Panc1 (cell line): ENCODE results near the gene NID1. TPM values are rescaled to one million over a fixed set of nuclear protein-coding genes. Genes with fewer than 3 reads are reported as not detected.

ENCODE experiments used
- ATAC-seq: fragments of 200-7000 bp; cut with Tn5 transposase; 2 replicates; pipeline ENCODE4 v1.9.1; 2020; ENCODE audit warnings: mild to moderate bottlenecking, moderate library complexity
- BruUV-seq: library from RNA; stranded (reverse); fragments of 400-500 nt; replicated peaks from 2 replicates; lab custom pipeline; 2021; lab: Mats Ljungman, UMichigan
- CTCF ChIA-PET: fragments of 300-600 bp; sonication (Branson Sonifier 250); formaldehyde crosslinking; loops from one replicate; lab custom pipeline; 2022; ENCODE audit warnings: antibody characterized with exemption; lab: Charles Lee
- POLR2A ChIA-PET: fragments of 300-600 bp; sonication (Branson Sonifier 250); formaldehyde crosslinking; loops from one replicate; lab custom pipeline; 2022; ENCODE audit warnings: antibody characterized with exemption; lab: Charles Lee
- DNase-seq: peaks from one replicate; pipeline ENCODE4 v3.0.0-alpha.2; 2010; ENCODE audit warnings: low read depth, low spot score
- H3K27ac ChIP-seq: 2 replicates; pipeline ENCODE4 v1.5.1; 2011; ENCODE audit warnings: mild to moderate bottlenecking, low read length, inconsistent platforms
- H3K27me3 ChIP-seq: fragments of 200-500 bp; sonication (Bioruptor generic); 2 replicates; pipeline ENCODE4 v1.6.0; 2014; ENCODE audit warnings: low read length, inconsistent platforms; ENCODE audit not compliant: control insufficient read depth, insufficient read depth
- H3K36me3 ChIP-seq: fragments of 200-500 bp; sonication (Bioruptor generic); 2 replicates; pipeline ENCODE4 v1.5.1; 2014; ENCODE audit warnings: inconsistent platforms, mild to moderate bottlenecking, low read length, moderate library complexity; ENCODE audit not compliant: control insufficient read depth, insufficient read depth
- H3K4me1 ChIP-seq: 2 replicates; pipeline ENCODE4 v1.5.1; 2011; ENCODE audit warnings: inconsistent platforms, mild to moderate bottlenecking, low read length, moderate library complexity; ENCODE audit not compliant: control insufficient read depth, insufficient read depth
- H3K4me3 ChIP-seq, 2 experiments: 2 replicates each; pipeline ENCODE4 v1.5.1; 2011 to 2012; ENCODE audit warnings: low read depth in 2 of 2, low read length in 2 of 2, mild to moderate bottlenecking in 2 of 2, inconsistent platforms in 1 of 2, moderate library complexity in 1 of 2
- H3K9me3 ChIP-seq: fragments of 200-500 bp; sonication (Bioruptor generic); 2 replicates; pipeline ENCODE4 v1.5.1; 2014; ENCODE audit warnings: low read depth, mild to moderate bottlenecking, inconsistent platforms, low read length, moderate library complexity; ENCODE audit not compliant: control insufficient read depth, insufficient read depth
- POLR2AphosphoS5 ChIP-seq: IDR thresholded peaks from 2 replicates; pipeline ENCODE4 v1.6.1; 2012; ENCODE audit warnings: mild to moderate bottlenecking, low read depth, low read length, moderate library complexity
- REST ChIP-seq, 2 experiments: IDR thresholded peaks; 2 replicates each; pipeline ENCODE4 v1.6.1; 2011 to 2012; ENCODE audit warnings: low read depth in 2 of 2, control low read depth in 1 of 2, low read length in 1 of 2, mild to moderate bottlenecking in 1 of 2, moderate library complexity in 1 of 2; ENCODE audit not compliant: insufficient read depth in 1 of 2
- SIN3A ChIP-seq: IDR thresholded peaks from 2 replicates; pipeline ENCODE4 v1.6.1; 2012; ENCODE audit warnings: low read depth, mild to moderate bottlenecking, low read length, moderate library complexity, borderline replicate concordance; ENCODE audit not compliant: insufficient read depth
- TCF7L2 ChIP-seq: IDR thresholded peaks from 2 replicates; pipeline ENCODE4 v1.6.1; 2011; ENCODE audit warnings: mild to moderate bottlenecking, low read depth, low read length, inconsistent platforms
- in situ Hi-C: cut with HindIII; loops from 2 replicates; pipeline ENCODE4 v1.10.0; 2016; ENCODE audit warnings: low sequenced_read_pairs, low pct_unique_long_range_greater_than_20kb
- intact Hi-C: fragments of 100-400 bp; cut with micrococcal nuclease; formaldehyde crosslinking; loops from one replicate; pipeline ENCODE4 v1.10.0; 2022; ENCODE audit not compliant: unreplicated experiment
- total RNA-seq: library from RNA; stranded (reverse); gene quantifications from one replicate; pipeline ENCODE4 v1.2.1, GENCODE V29; 2021; ENCODE audit not compliant: unreplicated experiment
- TF ChIP-seq, protein P1 (sequence below): fragments of 450-650 bp; IDR thresholded peaks from 2 replicates; pipeline ENCODE4 v1.5.1; 2017; ENCODE audit warnings: mild to moderate bottlenecking

NID1 gene
- total RNA-seq, 1 experiment from 2014 or later, result 89.3 TPM

DNA sequence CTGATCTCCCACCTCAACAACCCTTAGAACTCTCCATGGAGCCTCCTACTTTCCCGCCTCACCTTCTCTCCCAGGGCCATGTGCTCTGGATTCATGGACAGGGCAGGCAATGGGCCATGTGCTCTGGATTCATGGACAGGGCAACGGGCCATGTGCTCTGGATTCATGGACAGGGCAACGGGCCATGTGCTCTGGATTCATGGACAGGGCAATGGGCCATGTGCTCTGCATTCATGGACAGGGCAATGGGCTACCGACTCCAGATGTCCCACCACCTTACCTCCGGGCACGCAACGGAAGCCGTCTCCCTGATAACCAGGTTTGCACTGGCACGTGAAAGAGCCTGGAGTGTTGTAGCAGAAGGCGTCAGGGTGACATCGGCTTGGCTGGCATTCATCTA lies 53.2 kb downstream of the NID1 start:
- CTCF ChIA-PET, result no interaction called here

GRCh38 chr1:236010443-236010842 lies 54.4 kb downstream of the NID1 start:
- H3K36me3 ChIP-seq, result no peaks in the 10 kb centered on the region
- no TSS peak for BruUV-seq
- no peak overlapping the region for H3K27ac ChIP-seq
- no peak overlapping the region for H3K4me3 ChIP-seq
- CTCF ChIA-PET, result no interaction called here
- no peaks in the 10 kb centered on the region for H3K9me3 ChIP-seq
- DNase-seq, result no peak
- in situ Hi-C loops (no loop called here), intact Hi-C loops (no loop called here)
- TF ChIP-seq POLR2AphosphoS5 (no peak), REST (IDR thresholded peaks at IDR 0.05; ENCODE audit: insufficient read depth in 1 of 2, low read depth in 2 of 2, low read length in 1 of 2) (no peak), SIN3A (no peak)
- H3K4me1 ChIP-seq, result no peaks in the 10 kb centered on the region
- no peak for ATAC-seq
- POLR2A ChIA-PET, result interaction anchor here (0.6 kb wide), 1 partner anchor 36 kb away, joined by 13 read pairs; no protein-coding TSS in a partner anchor
- H3K27me3 ChIP-seq, result no peaks in the 10 kb centered on the region

More for the DNA sequence above, 53.2 kb downstream of the NID1 start:
- ATAC-seq (no peak), DNase-seq (no peak)
- Histone ChIP-seq H3K9me3 (no peaks in the 10 kb centered on the region), H3K27me3 (no peaks in the 10 kb centered on the region), H3K4me1 (no peaks in the 10 kb centered on the region), H3K4me3 (no peak overlapping the region), H3K27ac (no peak overlapping the region), H3K36me3 (no peaks in the 10 kb centered on the region)
- in situ Hi-C loops (no loop called here), intact Hi-C loops (no loop called here)
- TF ChIP-seq POLR2AphosphoS5 (no peak), REST (IDR thresholded peaks at IDR 0.05; ENCODE audit: insufficient read depth in 1 of 2, low read depth in 2 of 2, low read length in 1 of 2) (no peak), SIN3A (no peak), TCF7L2 (no peak)
- TF ChIP-seq, protein P1, sequence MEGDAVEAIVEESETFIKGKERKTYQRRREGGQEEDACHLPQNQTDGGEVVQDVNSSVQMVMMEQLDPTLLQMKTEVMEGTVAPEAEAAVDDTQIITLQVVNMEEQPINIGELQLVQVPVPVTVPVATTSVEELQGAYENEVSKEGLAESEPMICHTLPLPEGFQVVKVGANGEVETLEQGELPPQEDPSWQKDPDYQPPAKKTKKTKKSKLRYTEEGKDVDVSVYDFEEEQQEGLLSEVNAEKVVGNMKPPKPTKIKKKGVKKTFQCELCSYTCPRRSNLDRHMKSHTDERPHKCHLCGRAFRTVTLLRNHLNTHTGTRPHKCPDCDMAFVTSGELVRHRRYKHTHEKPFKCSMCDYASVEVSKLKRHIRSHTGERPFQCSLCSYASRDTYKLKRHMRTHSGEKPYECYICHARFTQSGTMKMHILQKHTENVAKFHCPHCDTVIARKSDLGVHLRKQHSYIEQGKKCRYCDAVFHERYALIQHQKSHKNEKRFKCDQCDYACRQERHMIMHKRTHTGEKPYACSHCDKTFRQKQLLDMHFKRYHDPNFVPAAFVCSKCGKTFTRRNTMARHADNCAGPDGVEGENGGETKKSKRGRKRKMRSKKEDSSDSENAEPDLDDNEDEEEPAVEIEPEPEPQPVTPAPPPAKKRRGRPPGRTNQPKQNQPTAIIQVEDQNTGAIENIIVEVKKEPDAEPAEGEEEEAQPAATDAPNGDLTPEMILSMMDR, result no peak
- POLR2A ChIA-PET, result no interaction called here
- no TSS peak for BruUV-seq
